HG03571 (cell line): ENCODE data around the gene REPS2.
"Not testable (repeated sequence)": the region's sequence is repeated elsewhere in the genome, so short reads cannot be mapped to it uniquely, and the experiment has no call there.

Source experiments
- ATAC-seq: cut with Tn5 transposase; IDR thresholded peaks from one replicate; pipeline ENCODE4 v1.9.1; 2021; ENCODE audit not compliant: unreplicated experiment

REPS2 gene

DNA sequence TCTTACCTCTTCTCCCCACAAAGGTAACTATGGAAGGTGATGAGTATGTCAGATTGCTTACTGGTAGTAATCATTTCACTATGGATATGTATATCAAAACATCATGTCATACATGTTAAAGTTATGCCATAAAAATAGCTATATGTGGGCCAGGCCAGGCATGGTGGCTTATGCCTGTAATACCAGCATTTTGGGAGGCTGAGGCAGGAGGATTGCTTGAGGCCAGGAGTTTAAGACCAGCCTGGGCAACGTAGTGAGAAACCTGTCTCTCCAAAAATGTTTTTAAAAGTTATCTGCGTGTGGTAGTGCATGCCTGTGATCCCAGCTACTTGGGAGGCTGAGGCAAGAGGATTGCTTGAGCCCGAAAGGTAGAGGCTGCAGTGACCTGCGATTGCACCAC lies 16.2 kb downstream of the REPS2 start:
- not testable (repeated sequence) for ATAC-seq

- no peak for ATAC-seq
Measured at GRCh38 chrX:16963216-16963615, 16.8 kb downstream of the REPS2 start.

DNA sequence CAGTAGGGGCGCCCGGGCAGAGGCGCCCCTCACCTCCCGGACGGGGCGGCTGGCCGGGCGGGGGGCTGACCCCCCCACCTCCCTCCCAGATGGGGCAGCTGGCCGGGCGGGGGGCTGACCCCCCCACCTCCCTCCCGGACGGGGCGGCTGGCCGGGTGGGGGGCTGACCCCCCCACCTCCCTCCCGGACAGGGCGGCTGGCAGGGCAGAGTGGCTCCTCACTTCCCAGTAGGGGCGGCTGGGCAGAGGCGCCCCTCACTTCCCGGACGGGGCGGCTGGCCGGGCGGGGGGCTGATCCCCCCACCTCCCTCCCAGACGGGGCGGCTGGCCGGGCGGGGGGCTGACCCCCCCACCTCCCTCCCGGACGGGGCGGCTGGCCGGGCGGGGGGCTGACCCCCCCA lies 18.5 kb downstream of the REPS2 start:
- ATAC-seq = not testable (repeated sequence)

DNA sequence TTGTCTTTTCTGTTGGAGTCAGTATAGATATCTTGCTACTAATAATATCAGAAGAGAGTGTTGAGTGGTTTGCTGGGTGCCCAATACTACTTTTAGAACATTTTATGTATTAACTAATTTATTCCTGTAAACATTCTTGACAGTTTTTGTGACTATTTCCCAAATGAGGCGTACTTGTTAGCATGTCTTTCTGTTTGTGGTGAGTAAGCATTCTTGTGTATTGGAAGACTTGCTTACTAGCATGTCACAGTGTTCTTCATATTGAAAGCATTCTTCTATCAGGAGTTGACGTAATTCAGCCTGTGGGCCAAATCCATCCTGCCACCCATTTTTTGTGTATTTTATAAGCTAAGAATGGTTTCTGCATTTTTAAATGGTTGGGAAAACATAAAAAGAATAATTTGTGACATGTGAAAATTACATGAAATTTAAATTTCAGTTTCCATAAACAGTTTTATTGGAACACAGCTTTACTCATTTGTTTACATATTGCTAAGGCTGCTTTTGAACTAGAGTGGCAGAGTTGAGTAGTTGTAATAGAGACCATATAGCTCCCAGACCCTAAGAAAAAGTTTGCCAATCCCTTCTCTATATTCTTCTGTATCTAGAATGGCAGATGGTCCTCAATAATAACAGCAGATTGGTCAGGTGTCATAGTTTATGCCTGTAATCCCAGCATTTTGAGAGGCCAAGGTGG lies 20.4 kb downstream of the REPS2 start:
- ATAC-seq = no peak

- not testable (repeated sequence) for ATAC-seq
Measured at GRCh38 chrX:16968753-16969152, 22.3 kb downstream of the REPS2 start.

DNA sequence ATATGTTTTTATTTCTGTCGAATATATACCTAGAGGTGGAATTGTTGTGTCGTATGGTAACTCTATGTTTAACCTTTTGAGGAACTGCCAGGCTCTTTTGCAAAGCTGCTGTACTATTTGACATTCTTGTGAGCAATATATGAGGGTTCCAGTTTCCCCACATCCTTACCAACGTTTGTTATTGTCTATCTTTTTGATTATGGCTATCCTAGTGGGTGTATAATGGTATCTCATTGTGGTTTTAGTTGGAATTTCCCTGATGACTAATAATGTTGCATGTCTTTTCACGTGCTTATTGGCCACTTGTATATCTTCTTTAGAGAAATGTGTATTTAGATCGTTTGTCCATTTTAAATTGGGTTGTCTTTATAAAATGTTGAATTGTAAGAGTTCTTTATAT lies 24.5 kb downstream of the REPS2 start:
- ATAC-seq = no peak

DNA sequence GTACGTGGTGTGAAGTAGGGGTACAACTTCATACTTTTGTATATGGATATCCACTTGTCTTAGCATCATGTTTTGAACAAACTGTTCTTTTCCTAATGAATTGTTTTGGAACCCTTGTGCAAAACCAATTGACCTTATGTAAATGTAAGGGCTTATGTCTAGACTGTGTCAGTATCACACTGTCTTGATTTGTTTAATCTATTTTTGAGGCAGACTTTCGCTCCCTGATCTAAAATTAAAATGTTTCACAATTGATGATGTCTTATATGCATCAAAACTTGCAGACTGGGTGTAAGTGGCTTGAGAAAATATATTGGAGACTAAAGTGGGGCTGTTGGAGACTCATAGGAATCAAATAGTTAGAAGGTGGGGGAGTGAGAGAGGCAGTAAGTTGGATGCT lies 25.2 kb downstream of the REPS2 start:
- no peak for ATAC-seq

GRCh38 chrX:16975233-16975632 lies 28.8 kb downstream of the REPS2 start:
- no peak for ATAC-seq

DNA sequence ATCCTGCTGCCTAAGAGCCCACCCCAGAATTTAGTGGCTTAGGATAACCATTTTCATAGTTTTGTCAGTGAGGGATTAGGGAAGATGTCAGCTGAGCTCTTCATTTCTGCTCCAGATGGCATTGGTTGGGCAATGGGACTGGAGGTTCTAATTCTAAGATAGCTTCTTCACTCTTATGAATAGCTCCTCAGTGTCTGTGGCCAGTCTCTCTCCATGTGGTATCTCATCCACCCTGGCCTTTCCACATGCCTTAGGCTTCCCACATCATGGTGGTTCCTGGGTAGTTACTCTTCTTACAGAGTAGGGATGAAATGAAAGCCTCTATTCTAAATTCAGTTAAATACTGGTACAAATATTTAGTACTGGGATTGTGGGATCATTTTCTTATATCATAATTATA lies 31.3 kb downstream of the REPS2 start:
- ATAC-seq = no peak

DNA sequence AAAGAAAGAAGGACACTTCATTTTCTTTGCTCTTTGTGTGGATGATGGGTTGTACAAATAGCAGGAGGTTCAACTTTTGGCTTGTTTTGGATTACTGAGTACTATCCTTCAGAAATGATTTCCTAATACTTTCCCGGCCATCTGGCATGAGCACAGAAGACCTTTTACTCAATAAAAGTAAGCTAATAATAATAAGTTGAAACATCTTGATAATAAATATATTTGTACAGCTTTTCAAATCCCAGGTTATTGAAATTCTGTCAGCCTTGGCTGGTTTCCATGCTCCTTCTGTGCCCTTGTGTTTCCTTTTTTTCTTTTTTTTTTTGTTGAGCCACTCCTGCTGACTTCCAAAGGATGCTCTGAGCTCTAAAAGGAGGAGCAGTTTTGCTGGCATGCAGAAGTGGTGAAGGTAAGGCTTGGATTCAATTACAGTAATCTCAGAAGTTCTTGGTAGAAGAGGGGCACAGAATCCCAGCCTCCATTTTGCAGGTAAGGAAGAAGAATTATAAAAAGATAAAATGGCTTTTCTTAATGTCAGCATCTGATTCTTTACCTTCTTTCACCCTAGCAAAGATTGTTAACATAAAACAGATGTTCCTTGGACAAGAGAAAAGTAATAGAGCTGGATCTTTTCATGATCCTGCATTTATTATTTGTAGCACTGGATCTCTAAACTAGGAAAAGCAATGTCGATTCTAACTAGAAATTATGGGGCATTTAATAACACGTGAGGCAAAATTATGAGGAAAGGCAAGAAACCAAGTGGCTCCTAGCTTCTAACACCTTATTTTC lies 31.9 kb downstream of the REPS2 start:
- no peak for ATAC-seq

- no peak for ATAC-seq
Measured at GRCh38 chrX:16979226-16979625, 32.8 kb downstream of the REPS2 start.

GRCh38 chrX:16981209-16981608 lies 34.8 kb downstream of the REPS2 start:
- ATAC-seq = no peak

DNA sequence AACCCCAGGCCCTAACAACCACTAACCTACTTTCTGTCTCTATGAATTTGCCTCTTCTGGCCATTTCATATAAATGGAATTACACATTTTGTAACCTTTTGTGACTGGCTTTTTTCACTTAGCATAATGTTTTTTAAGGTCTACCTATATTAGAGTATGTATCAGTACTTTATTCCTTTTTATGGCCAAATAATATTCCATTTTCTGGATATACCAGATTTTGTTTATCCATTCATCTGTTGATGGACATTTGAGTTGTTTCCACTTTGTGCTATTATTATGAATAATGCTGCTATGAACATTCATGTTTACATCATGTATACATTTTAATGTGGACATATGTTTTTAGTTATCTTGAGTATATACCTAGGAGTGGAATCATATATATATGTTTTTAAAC lies 35.5 kb downstream of the REPS2 start:
- no peak for ATAC-seq

- no peak for ATAC-seq
Measured at GRCh38 chrX:16983051-16983450, 36.6 kb downstream of the REPS2 start.

DNA sequence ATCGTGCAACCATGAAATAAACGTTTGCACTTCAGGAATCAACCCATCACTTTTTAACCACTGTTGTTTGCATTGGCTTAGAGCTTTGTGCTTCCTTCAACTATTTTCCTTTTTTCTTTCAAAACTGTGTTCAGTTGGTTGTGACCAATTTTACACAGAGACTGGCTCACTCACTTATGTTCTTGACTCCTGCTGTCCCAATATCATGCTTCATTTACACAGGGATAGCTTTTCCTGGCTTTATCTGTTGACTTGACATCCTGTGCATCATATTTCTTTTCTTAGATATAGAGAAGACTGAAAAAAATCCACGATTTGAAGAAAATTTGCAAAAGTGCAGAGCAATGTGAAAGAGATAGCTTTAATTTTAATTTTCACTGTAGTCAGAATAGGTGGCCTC lies 38.8 kb downstream of the REPS2 start:
- no peak for ATAC-seq

- no peak for ATAC-seq
Measured at GRCh38 chrX:16986169-16986568, 39.7 kb downstream of the REPS2 start.

- ATAC-seq = no peak
Measured at GRCh38 chrX:16989750-16990149, 43.3 kb downstream of the REPS2 start.

DNA sequence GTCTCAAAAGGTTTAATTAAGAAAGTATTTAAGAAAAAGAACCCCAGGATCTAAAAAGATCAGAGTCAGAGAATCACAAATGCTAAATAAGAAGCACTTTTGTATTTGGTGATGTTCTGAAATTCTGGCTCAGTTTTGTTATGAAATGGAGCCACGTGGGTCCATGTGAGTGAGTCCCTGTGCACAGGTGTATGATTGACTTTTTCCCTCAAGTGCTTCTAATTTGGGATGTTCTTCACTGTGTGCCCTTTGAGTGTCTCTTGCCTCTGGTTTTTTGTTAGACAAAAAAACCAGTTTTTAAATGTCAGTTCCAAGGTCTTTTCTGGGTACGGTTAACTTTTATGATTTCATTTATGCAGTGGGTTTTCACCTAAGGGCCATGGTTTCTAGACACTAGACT lies 44.4 kb downstream of the REPS2 start:
- no peak for ATAC-seq

DNA sequence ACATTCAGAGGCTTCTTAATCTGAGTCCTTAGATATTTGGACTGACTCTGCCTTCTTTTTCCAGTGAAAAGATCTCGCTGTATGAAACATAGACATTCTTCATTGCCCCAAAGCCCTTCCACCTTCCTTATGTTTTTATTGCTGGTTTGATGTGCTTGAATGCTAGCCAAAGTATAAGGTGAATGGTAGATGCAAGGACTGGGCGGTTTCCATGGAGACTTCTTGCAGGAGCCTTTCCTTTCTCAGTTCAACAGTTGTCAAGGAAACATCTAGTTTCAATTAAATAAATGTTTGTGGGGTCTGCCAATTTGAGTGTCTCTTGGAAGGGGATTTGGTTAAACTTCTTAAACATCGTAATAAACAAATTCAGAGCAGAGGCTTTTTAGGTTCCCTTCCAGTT lies 46.0 kb downstream of the REPS2 start:
- ATAC-seq = no peak

DNA sequence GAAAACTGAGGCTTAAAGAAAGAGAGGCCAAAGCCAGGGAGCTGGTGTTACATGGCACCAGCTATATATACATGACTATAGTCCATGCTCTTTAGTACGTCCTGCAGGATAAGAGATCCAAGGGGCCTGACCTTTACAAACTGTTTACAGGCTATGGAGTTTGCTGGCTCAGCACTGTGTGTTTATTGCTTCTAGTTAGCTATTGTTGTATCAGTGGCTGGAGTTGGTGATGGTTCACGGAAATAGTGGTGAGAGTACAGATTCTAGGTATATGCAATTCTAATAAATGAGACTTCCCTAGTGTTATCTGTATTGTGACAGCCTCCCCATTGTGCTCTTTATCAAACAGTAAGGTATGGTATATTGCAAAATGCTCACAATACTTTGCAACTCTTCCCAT lies 46.5 kb downstream of the REPS2 start:
- ATAC-seq = no peak

- ATAC-seq = no peak
Measured at GRCh38 chrX:16993791-16994318, 47.4 kb downstream of the REPS2 start.

DNA sequence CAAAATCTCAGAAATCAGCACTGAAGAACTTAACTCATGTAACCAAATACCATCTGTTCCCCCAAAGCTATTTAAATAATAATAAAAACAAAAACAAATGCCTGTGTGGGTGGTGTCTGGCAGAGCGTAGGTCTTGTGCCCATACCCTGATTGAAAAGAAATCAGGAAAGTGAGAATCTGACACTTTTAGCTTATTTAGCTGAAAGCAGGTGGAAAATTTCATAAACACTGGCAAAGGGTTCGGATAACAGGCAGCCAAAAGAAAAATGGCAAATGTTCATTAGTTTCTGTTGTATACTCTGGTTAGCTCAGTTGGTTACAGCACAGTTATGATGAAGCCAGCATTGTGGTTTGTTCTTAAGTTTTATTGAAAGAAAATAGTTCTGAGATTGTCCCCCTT lies 48.3 kb downstream of the REPS2 start:
- no peak for ATAC-seq
